ENCODE results near the gene MLC1. TPM values are rescaled to one million over a fixed set of nuclear protein-coding genes. Genes with fewer than 3 reads are reported as not detected.

MLC1 gene
- polyA plus RNA-seq, 4 donors = 0.03 to 0.32 TPM; not detected in 2

DNA sequence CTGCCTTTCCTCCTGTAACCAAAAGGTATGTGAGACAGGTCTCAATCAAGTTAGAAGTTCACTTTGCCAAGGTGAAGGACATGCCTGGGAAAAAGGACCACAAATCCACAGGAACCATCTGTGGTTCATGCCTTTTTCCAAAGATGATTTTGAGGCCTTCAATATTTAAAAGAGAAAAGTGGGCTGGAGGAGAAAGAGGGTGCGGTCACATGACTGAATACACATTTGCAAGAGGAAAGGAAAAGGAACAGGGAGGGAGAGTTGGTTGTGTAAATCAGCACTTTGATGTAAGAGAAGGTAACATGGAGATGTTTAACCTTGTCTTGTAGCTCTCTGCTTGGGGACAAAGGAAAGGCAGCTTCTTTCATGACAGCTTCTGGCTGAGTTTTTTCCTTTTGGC lies 25.8 kb upstream of the MLC1 start:
- DNase-seq (no peak), FAIRE-seq (no peak)
- WGBS, 3 donors = 88 to 95% (median 89%) methylated on average over 1 of the region's 1 CpG
- Histone ChIP-seq H3K4me1 (ENCODE audit: control insufficient read depth in 3 of 3, insufficient read depth in 2 of 3, low read depth in 1 of 3, low read length in 2 of 3) (no peaks in the 10 kb centered on the region), H3K4me3 (ENCODE audit: low read depth in 1 of 3, low read length in 3 of 3) (no peak overlapping the region), H3K36me3 (ENCODE audit: control insufficient read depth in 3 of 3, insufficient read depth in 2 of 3, low read depth in 1 of 3, low read length in 3 of 3) (no peaks in the 10 kb centered on the region), H3K27ac (ENCODE audit: low read depth in 1 of 3, low read length in 2 of 3) (no peak overlapping the region), H3K9me3 (ENCODE audit: control insufficient read depth in 2 of 2, insufficient read depth in 1 of 2, low read depth in 1 of 2, low read length in 1 of 2) (no peaks in the 10 kb centered on the region), H3K27me3 (ENCODE audit: control insufficient read depth in 3 of 3, insufficient read depth in 3 of 3, low read length in 3 of 3) (peaks cover 0 to 7% (median 0%) of the 10 kb centered on the region in 3 donors)

DNA sequence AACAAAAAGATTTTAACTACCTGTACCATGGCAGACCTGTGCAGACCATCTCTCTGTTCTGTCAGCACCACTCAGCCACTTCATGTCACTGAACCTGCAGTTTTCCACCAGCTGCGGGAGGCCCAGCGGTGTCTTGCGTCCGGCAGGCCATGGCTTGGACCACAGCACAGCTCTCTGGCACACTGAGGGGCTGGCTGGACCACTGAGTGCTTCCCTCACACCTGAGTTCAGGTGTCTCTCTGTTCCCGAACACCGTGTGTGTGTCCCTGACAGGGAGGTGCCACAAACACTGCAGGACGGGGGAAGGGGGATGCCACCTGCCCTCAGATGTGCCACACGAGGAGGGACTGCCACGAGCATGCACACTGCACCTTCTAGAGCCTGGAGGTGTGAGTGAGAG lies 22.3 kb upstream of the MLC1 start:
- H3K27me3 ChIP-seq (ENCODE audit: control insufficient read depth in 3 of 3, insufficient read depth in 3 of 3, low read length in 3 of 3) = peaks cover 0 to under 1% (median 0%) of the 10 kb centered on the region in 3 donors
- no peak overlapping the region for H3K27ac ChIP-seq (ENCODE audit: low read depth in 1 of 3, low read length in 2 of 3)
- FAIRE-seq (no peak), DNase-seq (no peak)
- no peaks in the 10 kb centered on the region for H3K36me3 ChIP-seq (ENCODE audit: control insufficient read depth in 3 of 3, insufficient read depth in 2 of 3, low read depth in 1 of 3, low read length in 3 of 3)
- WGBS, 3 donors = 67 to 80% (median 72%) methylated on average over 9 of the region's 9 CpGs
- H3K4me1 ChIP-seq (ENCODE audit: control insufficient read depth in 3 of 3, insufficient read depth in 2 of 3, low read depth in 1 of 3, low read length in 2 of 3) = no peaks in the 10 kb centered on the region
- H3K9me3 ChIP-seq (ENCODE audit: control insufficient read depth in 2 of 2, insufficient read depth in 1 of 2, low read depth in 1 of 2, low read length in 1 of 2) = peaks cover 0 to 3% of the 10 kb centered on the region in 2 donors
- H3K4me3 ChIP-seq (ENCODE audit: low read depth in 1 of 3, low read length in 3 of 3) = no peak overlapping the region

DNA sequence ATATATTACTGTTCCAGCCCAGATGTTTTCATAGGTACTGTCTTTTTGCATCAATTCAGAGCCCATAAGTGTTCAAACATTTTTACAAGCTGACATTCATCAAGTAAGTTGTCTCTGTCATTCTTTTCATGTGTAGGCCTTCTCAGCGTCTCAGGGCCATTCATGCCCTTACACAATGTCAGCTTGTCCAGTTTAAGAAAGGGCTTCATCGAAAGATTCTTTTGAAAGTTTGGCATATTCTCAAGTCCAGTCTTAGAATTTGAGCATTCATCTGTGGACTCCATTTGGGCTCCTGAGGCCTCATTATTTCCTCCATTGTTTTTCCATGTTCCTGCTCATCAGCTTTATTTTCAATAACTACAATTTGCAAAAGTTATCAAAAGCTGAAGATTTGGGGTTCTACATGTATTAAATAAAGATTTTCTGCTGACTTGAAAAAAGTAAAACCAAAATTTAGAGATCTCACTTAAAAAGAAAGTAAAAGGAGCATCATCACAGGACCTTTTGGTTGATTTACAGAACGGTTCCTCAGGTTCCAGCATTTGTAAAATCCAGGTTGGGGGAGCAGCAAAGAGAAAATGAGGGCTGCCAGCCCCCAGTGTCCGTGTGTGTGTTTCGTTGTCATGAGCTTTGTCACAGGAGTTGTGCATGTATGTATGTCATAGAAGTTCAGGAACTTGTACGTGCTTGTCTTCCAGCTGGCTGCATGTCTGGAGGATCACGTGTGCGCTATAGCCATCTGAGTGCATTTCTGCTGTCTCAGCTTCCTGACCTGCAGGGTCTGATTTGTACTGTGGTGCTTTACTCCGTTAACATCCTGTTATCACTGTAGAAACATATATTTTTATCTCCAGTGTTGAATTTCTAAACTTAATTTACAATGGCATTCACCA lies 20.2 kb upstream of the MLC1 start:
- 52 to 76% (median 68%) methylated on average over 9 of the region's 9 CpGs for WGBS, 3 donors
- no peaks in the 10 kb centered on the region for H3K27me3 ChIP-seq (ENCODE audit: control insufficient read depth in 3 of 3, insufficient read depth in 3 of 3, low read length in 3 of 3)
- H3K4me3 ChIP-seq (ENCODE audit: low read depth in 1 of 3, low read length in 3 of 3) = no peak overlapping the region
- H3K9me3 ChIP-seq (ENCODE audit: control insufficient read depth in 2 of 2, insufficient read depth in 1 of 2, low read depth in 1 of 2, low read length in 1 of 2) = peaks cover 0 to 3% of the 10 kb centered on the region in 2 donors
- no peak overlapping the region for H3K27ac ChIP-seq (ENCODE audit: low read depth in 1 of 3, low read length in 2 of 3)
- H3K4me1 ChIP-seq (ENCODE audit: control insufficient read depth in 3 of 3, insufficient read depth in 2 of 3, low read depth in 1 of 3, low read length in 2 of 3) = no peaks in the 10 kb centered on the region
- FAIRE-seq = no peak
- H3K36me3 ChIP-seq (ENCODE audit: control insufficient read depth in 3 of 3, insufficient read depth in 2 of 3, low read depth in 1 of 3, low read length in 3 of 3) = no peaks in the 10 kb centered on the region
- no peak for DNase-seq

DNA sequence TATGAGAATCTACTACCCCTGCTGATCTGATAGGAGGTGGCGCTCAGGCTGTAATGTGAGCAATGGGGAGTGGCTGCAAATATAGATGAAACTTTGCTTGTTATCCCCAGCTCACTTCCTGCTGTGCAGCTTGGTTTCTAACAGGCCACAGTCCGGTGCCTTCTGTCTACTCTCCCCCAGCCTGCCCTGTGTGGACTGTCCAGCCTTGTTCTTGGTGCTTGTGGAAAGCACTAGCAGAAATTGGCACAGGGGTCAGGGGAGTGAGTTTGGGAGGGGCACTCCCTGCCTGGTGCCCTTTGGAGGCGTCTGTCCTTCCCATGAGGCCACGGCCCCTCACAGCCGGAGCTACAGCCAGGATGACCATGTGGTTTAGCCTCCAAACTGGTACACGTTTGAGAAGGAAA lies 18.9 kb upstream of the MLC1 start:
- 54 to 69% (median 61%) methylated on average over 6 of the region's 6 CpGs for WGBS, 3 donors
- no peak overlapping the region for H3K4me3 ChIP-seq (ENCODE audit: low read depth in 1 of 3, low read length in 3 of 3)
- DNase-seq (no peak), FAIRE-seq (no peak)
- H3K9me3 ChIP-seq (ENCODE audit: control insufficient read depth in 2 of 2, insufficient read depth in 1 of 2, low read depth in 1 of 2, low read length in 1 of 2) = peaks cover 0 to 3% of the 10 kb centered on the region in 2 donors
- H3K27me3 ChIP-seq (ENCODE audit: control insufficient read depth in 3 of 3, insufficient read depth in 3 of 3, low read length in 3 of 3) = no peaks in the 10 kb centered on the region
- no peaks in the 10 kb centered on the region for H3K4me1 ChIP-seq (ENCODE audit: control insufficient read depth in 3 of 3, insufficient read depth in 2 of 3, low read depth in 1 of 3, low read length in 2 of 3)
- H3K27ac ChIP-seq (ENCODE audit: low read depth in 1 of 3, low read length in 2 of 3) = no peak overlapping the region
- H3K36me3 ChIP-seq (ENCODE audit: control insufficient read depth in 3 of 3, insufficient read depth in 2 of 3, low read depth in 1 of 3, low read length in 3 of 3) = no peaks in the 10 kb centered on the region

DNA sequence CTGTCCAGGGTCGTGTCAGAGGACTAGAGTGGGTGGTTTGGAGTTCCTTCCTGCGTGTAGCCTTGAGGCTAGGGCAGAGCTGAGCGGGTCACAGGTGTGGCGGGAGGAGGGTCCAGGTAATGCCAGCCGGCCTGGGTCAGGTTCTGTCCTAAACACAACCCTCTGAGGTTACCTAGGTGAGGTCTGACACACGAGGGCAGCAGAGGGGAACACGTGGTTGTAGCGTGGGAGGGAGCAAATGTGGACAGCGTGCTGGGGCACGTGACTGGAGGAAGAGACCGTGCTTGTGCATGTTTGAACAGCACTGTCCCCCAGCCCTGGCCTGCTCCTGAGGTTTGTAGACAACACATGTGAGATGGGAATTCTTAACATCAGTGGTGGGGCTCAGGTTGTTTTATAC lies 17.7 kb upstream of the MLC1 start:
- no peaks in the 10 kb centered on the region for H3K4me1 ChIP-seq (ENCODE audit: control insufficient read depth in 3 of 3, insufficient read depth in 2 of 3, low read depth in 1 of 3, low read length in 2 of 3)
- no peak overlapping the region for H3K4me3 ChIP-seq (ENCODE audit: low read depth in 1 of 3, low read length in 3 of 3)
- DNase-seq (no peak), FAIRE-seq (no peak)
- 30 to 50% (median 32%) methylated on average over 11 of the region's 11 CpGs for WGBS, 3 donors
- no peak overlapping the region for H3K27ac ChIP-seq (ENCODE audit: low read depth in 1 of 3, low read length in 2 of 3)
- peaks cover 0 to 3% of the 10 kb centered on the region in 2 donors for H3K9me3 ChIP-seq (ENCODE audit: control insufficient read depth in 2 of 2, insufficient read depth in 1 of 2, low read depth in 1 of 2, low read length in 1 of 2)
- H3K27me3 ChIP-seq (ENCODE audit: control insufficient read depth in 3 of 3, insufficient read depth in 3 of 3, low read length in 3 of 3) = no peaks in the 10 kb centered on the region
- H3K36me3 ChIP-seq (ENCODE audit: control insufficient read depth in 3 of 3, insufficient read depth in 2 of 3, low read depth in 1 of 3, low read length in 3 of 3) = no peaks in the 10 kb centered on the region

DNA sequence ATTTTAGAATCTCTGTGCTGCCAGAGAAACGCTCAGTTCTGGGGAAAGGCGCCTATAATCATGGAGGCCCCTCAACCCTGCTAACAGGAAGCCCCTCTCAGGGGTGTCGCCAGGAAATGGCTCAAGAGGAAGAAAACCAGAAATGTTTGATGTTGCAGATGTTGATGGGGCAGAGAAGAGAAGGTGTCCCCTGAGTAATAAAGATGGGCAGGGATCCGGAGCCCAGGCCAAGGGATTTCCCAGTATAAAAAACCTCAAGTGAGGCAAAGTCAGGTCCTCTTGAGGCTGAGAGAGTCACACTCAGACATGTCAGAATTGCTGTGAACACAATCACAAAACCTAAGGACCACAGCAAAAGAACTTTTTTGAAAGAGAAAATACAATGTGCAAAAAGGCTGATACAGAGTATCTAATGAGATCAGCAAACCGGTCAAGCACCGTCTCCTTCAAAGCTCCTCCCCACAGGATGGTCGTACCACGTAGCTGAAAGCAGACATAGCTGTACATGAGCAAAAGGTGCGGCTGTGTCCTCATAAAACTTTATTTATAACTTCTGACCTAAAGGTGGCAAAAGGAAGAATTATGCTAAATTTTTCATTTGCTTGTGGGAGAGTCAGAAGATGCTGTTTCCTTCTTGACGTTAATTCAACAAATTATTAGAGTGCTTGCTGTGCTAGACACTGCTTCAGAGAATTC lies 16.8 kb upstream of the MLC1 start:
- no peak for DNase-seq
- 63 to 69% (median 64%) methylated on average over 10 of the region's 10 CpGs for WGBS, 3 donors

DNA sequence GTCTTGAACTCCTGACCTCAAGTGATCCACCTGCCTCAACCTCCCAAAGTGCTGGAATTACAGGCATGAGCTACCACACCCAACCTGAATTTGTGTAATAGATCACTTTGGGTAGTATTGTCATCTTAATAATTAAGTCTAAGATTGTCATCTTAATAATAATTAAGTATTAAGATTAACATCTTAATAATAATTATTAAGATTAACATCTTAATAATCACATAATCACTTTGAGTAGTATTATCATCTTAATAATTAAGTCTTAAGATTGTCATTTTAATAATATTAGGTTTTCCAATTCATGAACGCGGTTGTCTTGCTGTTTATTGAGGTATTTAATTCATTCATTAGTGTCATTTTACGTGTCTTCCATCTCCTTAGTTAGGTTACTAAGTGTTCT lies 12.8 kb upstream of the MLC1 start:
- Histone ChIP-seq H3K9me3 (ENCODE audit: control insufficient read depth in 2 of 2, insufficient read depth in 1 of 2, low read depth in 1 of 2, low read length in 1 of 2) (peaks cover 0 to 2% of the 10 kb centered on the region in 2 donors), H3K4me3 (ENCODE audit: low read depth in 1 of 3, low read length in 3 of 3) (no peak overlapping the region), H3K4me1 (ENCODE audit: control insufficient read depth in 3 of 3, insufficient read depth in 2 of 3, low read depth in 1 of 3, low read length in 2 of 3) (no peaks in the 10 kb centered on the region), H3K27me3 (ENCODE audit: control insufficient read depth in 3 of 3, insufficient read depth in 3 of 3, low read length in 3 of 3) (peaks cover 0 to 2% (median 0%) of the 10 kb centered on the region in 3 donors), H3K36me3 (ENCODE audit: control insufficient read depth in 3 of 3, insufficient read depth in 2 of 3, low read depth in 1 of 3, low read length in 3 of 3) (no peaks in the 10 kb centered on the region), H3K27ac (ENCODE audit: low read depth in 1 of 3, low read length in 2 of 3) (no peak overlapping the region)
- DNase-seq = no peak
- no peak for FAIRE-seq
- WGBS, 3 donors = 84 to 92% (median 89%) methylated on average over 3 of the region's 3 CpGs

More for the DNA sequence above, 16.8 kb upstream of the MLC1 start:
- no peak overlapping the region for H3K4me3 ChIP-seq (ENCODE audit: low read depth in 1 of 3, low read length in 3 of 3)
- H3K36me3 ChIP-seq (ENCODE audit: control insufficient read depth in 3 of 3, insufficient read depth in 2 of 3, low read depth in 1 of 3, low read length in 3 of 3) = no peaks in the 10 kb centered on the region
- H3K27ac ChIP-seq (ENCODE audit: low read depth in 1 of 3, low read length in 2 of 3) = no peak overlapping the region
- H3K4me1 ChIP-seq (ENCODE audit: control insufficient read depth in 3 of 3, insufficient read depth in 2 of 3, low read depth in 1 of 3, low read length in 2 of 3) = no peaks in the 10 kb centered on the region
- H3K27me3 ChIP-seq (ENCODE audit: control insufficient read depth in 3 of 3, insufficient read depth in 3 of 3, low read length in 3 of 3) = no peaks in the 10 kb centered on the region
- FAIRE-seq = no peak
- peaks cover 0 to 3% of the 10 kb centered on the region in 2 donors for H3K9me3 ChIP-seq (ENCODE audit: control insufficient read depth in 2 of 2, insufficient read depth in 1 of 2, low read depth in 1 of 2, low read length in 1 of 2)

DNA sequence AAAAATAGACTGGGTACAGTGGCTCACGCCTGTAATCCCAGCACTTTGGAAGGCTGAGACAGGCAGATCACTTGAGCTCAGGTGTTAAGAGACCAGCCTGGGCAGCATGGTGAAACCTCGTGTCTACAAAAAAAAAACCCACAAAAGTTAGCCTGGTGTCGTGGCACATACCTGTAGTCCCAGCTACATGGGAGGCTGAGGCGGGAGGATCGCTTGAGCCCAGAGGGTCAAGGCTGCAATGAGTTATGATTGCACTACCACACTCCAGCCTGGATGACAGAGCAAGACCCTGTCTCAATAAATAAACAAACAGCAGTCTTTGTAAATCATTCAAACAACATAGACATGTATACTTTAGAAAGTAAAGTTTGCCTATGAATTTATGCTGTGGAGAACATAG lies 7.1 kb upstream of the MLC1 start:
- H3K36me3 ChIP-seq (ENCODE audit: control insufficient read depth in 3 of 3, insufficient read depth in 2 of 3, low read depth in 1 of 3, low read length in 3 of 3) = no peaks in the 10 kb centered on the region
- H3K27me3 ChIP-seq (ENCODE audit: control insufficient read depth in 3 of 3, insufficient read depth in 3 of 3, low read length in 3 of 3) = peaks cover 0 to 6% (median 0%) of the 10 kb centered on the region in 3 donors
- H3K4me1 ChIP-seq (ENCODE audit: control insufficient read depth in 3 of 3, insufficient read depth in 2 of 3, low read depth in 1 of 3, low read length in 2 of 3) = no peaks in the 10 kb centered on the region
- no peak for FAIRE-seq
- no peak for DNase-seq
- H3K27ac ChIP-seq (ENCODE audit: low read depth in 1 of 3, low read length in 2 of 3) = no peak overlapping the region
- WGBS, 3 donors = 57 to 68% (median 64%) methylated on average over 5 of the region's 5 CpGs
- no peaks in the 10 kb centered on the region for H3K9me3 ChIP-seq (ENCODE audit: control insufficient read depth in 2 of 2, insufficient read depth in 1 of 2, low read depth in 1 of 2, low read length in 1 of 2)
- no peak overlapping the region for H3K4me3 ChIP-seq (ENCODE audit: low read depth in 1 of 3, low read length in 3 of 3)
